GM23338 (cell line): Measurements from ENCODE around the gene DNAH10. TPM values are rescaled to one million over a fixed set of nuclear protein-coding genes. Genes with fewer than 3 reads are reported as not detected.

ENCODE experiments used
- ATAC-seq: fragments of 200-7000 bp; cut with Tn5 transposase; 3 replicates; pipeline ENCODE4 v1.9.1; 2020
- DNase-seq: peaks from one replicate; pipeline ENCODE4 v3.0.0-alpha.2; 2015; ENCODE audit warnings: low spot score
- H2AFZ ChIP-seq: fragments of 200-600 bp; sonication (generic); 2 replicates; pipeline ENCODE4 v1.8.0; 2016; ENCODE audit warnings: antibody characterized with exemption, mild to moderate bottlenecking, moderate library complexity
- H3F3A ChIP-seq: fragments of 200-600 bp; sonication (generic); replicated peaks from 2 replicates; pipeline ENCODE4 v1.8.0; 2017; ENCODE audit warnings: antibody characterized with exemption, mixed run types, low read depth
- H3K27ac ChIP-seq: fragments of 200-600 bp; sonication (generic); 2 replicates; pipeline ENCODE4 v1.6.1; 2016; ENCODE audit warnings: low read depth
- H3K27me3 ChIP-seq: fragments of 200-600 bp; sonication (generic); 2 replicates; pipeline ENCODE4 v1.8.0; 2016; ENCODE audit warnings: mild to moderate bottlenecking, mixed run types, moderate library complexity; ENCODE audit not compliant: insufficient read depth
- H3K36me3 ChIP-seq: fragments of 200-600 bp; sonication (generic); 2 replicates; pipeline ENCODE4 v1.8.0; 2016; ENCODE audit warnings: mild to moderate bottlenecking; ENCODE audit not compliant: insufficient read depth
- H3K4me1 ChIP-seq: fragments of 200-600 bp; sonication (generic); 2 replicates; pipeline ENCODE4 v1.8.0; 2016; ENCODE audit warnings: mild to moderate bottlenecking, moderate library complexity; ENCODE audit not compliant: insufficient read depth
- H3K4me2 ChIP-seq: fragments of 200-600 bp; sonication (generic); 2 replicates; pipeline ENCODE4 v1.7.1; 2017; ENCODE audit warnings: mixed run types
- H3K4me3 ChIP-seq: fragments of 200-600 bp; sonication (generic); 2 replicates; pipeline ENCODE4 v1.6.1; 2016; ENCODE audit warnings: mixed run types
- H3K79me2 ChIP-seq: fragments of 200-600 bp; sonication (generic); replicated peaks from 2 replicates; pipeline ENCODE4 v1.8.0; 2017; ENCODE audit warnings: mild to moderate bottlenecking; ENCODE audit not compliant: insufficient read depth
- H3K9me2 ChIP-seq: fragments of 200-600 bp; sonication (generic); 2 replicates; pipeline ENCODE4 v1.8.0; 2017; ENCODE audit not compliant: insufficient read depth
- H4K20me1 ChIP-seq: fragments of 200-600 bp; sonication (generic); replicated peaks from 2 replicates; pipeline ENCODE4 v1.8.0; 2017; ENCODE audit warnings: mild to moderate bottlenecking; ENCODE audit not compliant: insufficient read depth
- H3K27ac Mint-ChIP-seq: 2 replicates; pipeline ENCODE4 v1.8.0; 2020; ENCODE audit warnings: inconsistent platforms, mild to moderate bottlenecking, moderate library complexity, mixed read lengths
- H3K27me3 Mint-ChIP-seq: 3 replicates; pipeline ENCODE4 v1.8.0; 2022; ENCODE audit warnings: low read depth, mild to moderate bottlenecking, moderate library complexity, mixed read lengths, inconsistent platforms; ENCODE audit not compliant: insufficient read depth, poor library complexity
- H3K36me3 Mint-ChIP-seq: 3 replicates; pipeline ENCODE4 v1.8.0; 2021; ENCODE audit warnings: low read depth, mild to moderate bottlenecking, inconsistent platforms, moderate library complexity, mixed read lengths
- H3K4me1 Mint-ChIP-seq: 3 replicates; pipeline ENCODE4 v1.8.0; 2020; ENCODE audit warnings: mild to moderate bottlenecking, inconsistent platforms, mixed read lengths
- H3K4me3 Mint-ChIP-seq: 3 replicates; pipeline ENCODE4 v1.8.0; 2021; ENCODE audit warnings: moderate library complexity, mild to moderate bottlenecking, inconsistent platforms, mixed read lengths
- H3K9me3 Mint-ChIP-seq: 3 replicates; pipeline ENCODE4 v1.8.0; 2020; ENCODE audit warnings: moderate library complexity, mild to moderate bottlenecking, inconsistent platforms, mixed read lengths
- CREB1 ChIP-seq: fragments of 250-450 bp; sonication (Bioruptor Pico); IDR thresholded peaks from 2 replicates; pipeline ENCODE4 v1.5.0; 2020; ENCODE audit warnings: low read depth, mild to moderate bottlenecking, moderate library complexity
- EZH2 ChIP-seq: fragments of 200-600 bp; sonication (generic); IDR thresholded peaks from one replicate; pipeline ENCODE4 v1.8.0; 2017; ENCODE audit warnings: antibody characterized with exemption, mild to moderate bottlenecking, low read depth; ENCODE audit not compliant: unreplicated experiment
- EZH2phosphoT487 ChIP-seq: fragments of 200-600 bp; sonication (generic); IDR thresholded peaks from one replicate; pipeline ENCODE4 v1.8.1; 2018; ENCODE audit warnings: antibody characterized with exemption; ENCODE audit not compliant: unreplicated experiment
- JUNB ChIP-seq: IDR thresholded peaks from one replicate; pipeline ENCODE4 v1.6.1; 2016; ENCODE audit warnings: antibody characterized with exemption; ENCODE audit not compliant: unreplicated experiment
- NANOG ChIP-seq: IDR thresholded peaks from 2 replicates; pipeline ENCODE4 v1.6.1; 2016; ENCODE audit warnings: antibody characterized with exemption, borderline replicate concordance
- POLR2AphosphoS5 ChIP-seq: IDR thresholded peaks from 2 replicates; pipeline ENCODE4 v1.6.1; 2016; ENCODE audit warnings: antibody characterized with exemption, low read depth
- STAT1 ChIP-seq: IDR thresholded peaks from one replicate; pipeline ENCODE4 v1.6.1; 2016; ENCODE audit warnings: antibody characterized with exemption; ENCODE audit not compliant: unreplicated experiment
- ZNF114 ChIP-seq: fragments of 250-450 bp; sonication (Bioruptor Pico); IDR thresholded peaks from 2 replicates; pipeline ENCODE4 v1.5.0; 2020; ENCODE audit warnings: mild to moderate bottlenecking, moderate library complexity
- ZNF331 ChIP-seq: fragments of 250-450 bp; sonication (Bioruptor Pico); IDR thresholded peaks from 2 replicates; pipeline ENCODE4 v1.5.0; 2020; ENCODE audit warnings: low read depth, mild to moderate bottlenecking, moderate library complexity
- polyA plus RNA-seq: library from polyadenylated mRNA; unstranded; fragments of >200 nt; fragmentation: Nextera tagmentation; extraction: Ambion mirVana; gene quantifications from 2 replicates; pipeline ENCODE4 v1.2.1, GENCODE V29; 2016
- total RNA-seq: library from RNA; depleted of rRNA; stranded (reverse); fragments of >200 nt; shearing (Covaris generic); gene quantifications from 2 replicates; pipeline ENCODE4 v1.2.3, GENCODE V29; 2014
- TF ChIP-seq, protein P1 (sequence below): fragments of 250-450 bp; sonication (Bioruptor Pico); IDR thresholded peaks from 2 replicates; pipeline ENCODE4 v1.5.0; 2020; ENCODE audit warnings: mild to moderate bottlenecking, moderate library complexity
- TF ChIP-seq, protein P2 (sequence below): IDR thresholded peaks from one replicate; pipeline ENCODE4 v1.6.1; 2018; ENCODE audit warnings: antibody characterized with exemption; ENCODE audit not compliant: unreplicated experiment
- TF ChIP-seq, protein P3 (sequence below), 2 experiments: fragments of 200-600 bp in 1 of 2; sonication (generic) in 1 of 2; conservative IDR thresholded peaks; 2 replicates each; pipeline versions ENCODE4 v1.5.1 to v1.6.1; 2016 to 2017; ENCODE audit warnings: antibody characterized with exemption in 2 of 2, low read depth in 2 of 2, mild to moderate bottlenecking in 2 of 2, moderate library complexity in 1 of 2
- TF ChIP-seq, protein P4 (sequence below): IDR thresholded peaks from 2 replicates; pipeline ENCODE4 v1.6.1; 2016; ENCODE audit warnings: antibody characterized with exemption

Gene DNAH10
- total and polyA plus RNA-seq, 2 experiments from 2014 or later: 0.03 TPM

DNA sequence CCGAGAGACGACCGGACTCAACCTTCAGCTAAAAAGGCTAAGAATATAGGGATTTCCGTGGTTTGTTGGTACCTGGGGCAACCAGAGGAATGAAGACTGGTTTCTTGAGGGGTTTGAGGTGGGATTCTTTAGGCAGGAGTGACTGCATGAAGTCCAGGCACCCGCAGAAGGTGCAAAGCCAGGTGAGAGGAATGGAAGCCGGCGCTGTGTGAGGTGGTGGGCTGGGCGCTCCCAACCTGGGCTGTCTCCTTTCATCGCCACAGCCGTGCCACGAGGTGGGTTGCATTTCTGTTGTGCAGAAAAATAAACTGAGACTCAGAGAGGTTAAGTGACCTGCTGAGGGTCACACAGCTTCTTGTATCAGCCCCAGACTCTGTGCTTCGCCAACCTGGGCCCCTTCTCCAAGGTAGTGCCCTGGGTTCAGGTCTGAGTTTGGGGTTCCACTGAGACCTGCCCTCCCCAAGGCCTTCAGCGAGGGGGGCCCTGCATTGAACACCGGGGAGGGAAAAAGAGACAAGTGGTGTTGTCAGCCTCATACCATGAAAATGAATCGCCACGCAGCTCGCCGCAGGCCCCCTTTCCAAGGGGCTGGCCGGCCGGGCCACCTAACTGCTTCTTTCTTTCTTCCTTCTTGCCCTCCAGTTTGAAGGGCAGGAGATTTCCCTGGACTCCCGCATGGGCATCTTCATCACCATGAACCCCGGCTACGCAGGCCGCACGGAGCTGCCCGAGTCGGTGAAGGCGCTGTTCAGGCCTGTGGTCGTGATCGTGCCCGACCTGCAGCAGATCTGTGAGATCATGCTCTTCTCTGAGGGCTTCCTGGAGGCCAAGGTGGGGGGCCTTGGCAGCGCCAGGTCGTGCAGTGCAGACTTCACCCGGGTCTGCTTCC lies 88.4 kb downstream of the DNAH10 start:
- no peaks in the 10 kb centered on the region for H3K4me1 Mint-ChIP-seq
- no peak overlapping the region for H3K4me3 Mint-ChIP-seq
- Histone ChIP-seq H3K4me3 (no peak overlapping the region), H3K9me2 (no peaks in the 10 kb centered on the region), H3K4me1 (no peaks in the 10 kb centered on the region), H3K27me3 (no peaks in the 10 kb centered on the region), H3K79me2 (no peaks in the 10 kb centered on the region), H3K27ac (no peak overlapping the region), H3K36me3 (no peaks in the 10 kb centered on the region), H2AFZ (no peak overlapping the region), H3F3A (no peaks in the 10 kb centered on the region), H4K20me1 (no peaks in the 10 kb centered on the region), H3K4me2 (no peak overlapping the region)
- no peak for TF ChIP-seq POLR2AphosphoS5
- TF ChIP-seq, protein P1, sequence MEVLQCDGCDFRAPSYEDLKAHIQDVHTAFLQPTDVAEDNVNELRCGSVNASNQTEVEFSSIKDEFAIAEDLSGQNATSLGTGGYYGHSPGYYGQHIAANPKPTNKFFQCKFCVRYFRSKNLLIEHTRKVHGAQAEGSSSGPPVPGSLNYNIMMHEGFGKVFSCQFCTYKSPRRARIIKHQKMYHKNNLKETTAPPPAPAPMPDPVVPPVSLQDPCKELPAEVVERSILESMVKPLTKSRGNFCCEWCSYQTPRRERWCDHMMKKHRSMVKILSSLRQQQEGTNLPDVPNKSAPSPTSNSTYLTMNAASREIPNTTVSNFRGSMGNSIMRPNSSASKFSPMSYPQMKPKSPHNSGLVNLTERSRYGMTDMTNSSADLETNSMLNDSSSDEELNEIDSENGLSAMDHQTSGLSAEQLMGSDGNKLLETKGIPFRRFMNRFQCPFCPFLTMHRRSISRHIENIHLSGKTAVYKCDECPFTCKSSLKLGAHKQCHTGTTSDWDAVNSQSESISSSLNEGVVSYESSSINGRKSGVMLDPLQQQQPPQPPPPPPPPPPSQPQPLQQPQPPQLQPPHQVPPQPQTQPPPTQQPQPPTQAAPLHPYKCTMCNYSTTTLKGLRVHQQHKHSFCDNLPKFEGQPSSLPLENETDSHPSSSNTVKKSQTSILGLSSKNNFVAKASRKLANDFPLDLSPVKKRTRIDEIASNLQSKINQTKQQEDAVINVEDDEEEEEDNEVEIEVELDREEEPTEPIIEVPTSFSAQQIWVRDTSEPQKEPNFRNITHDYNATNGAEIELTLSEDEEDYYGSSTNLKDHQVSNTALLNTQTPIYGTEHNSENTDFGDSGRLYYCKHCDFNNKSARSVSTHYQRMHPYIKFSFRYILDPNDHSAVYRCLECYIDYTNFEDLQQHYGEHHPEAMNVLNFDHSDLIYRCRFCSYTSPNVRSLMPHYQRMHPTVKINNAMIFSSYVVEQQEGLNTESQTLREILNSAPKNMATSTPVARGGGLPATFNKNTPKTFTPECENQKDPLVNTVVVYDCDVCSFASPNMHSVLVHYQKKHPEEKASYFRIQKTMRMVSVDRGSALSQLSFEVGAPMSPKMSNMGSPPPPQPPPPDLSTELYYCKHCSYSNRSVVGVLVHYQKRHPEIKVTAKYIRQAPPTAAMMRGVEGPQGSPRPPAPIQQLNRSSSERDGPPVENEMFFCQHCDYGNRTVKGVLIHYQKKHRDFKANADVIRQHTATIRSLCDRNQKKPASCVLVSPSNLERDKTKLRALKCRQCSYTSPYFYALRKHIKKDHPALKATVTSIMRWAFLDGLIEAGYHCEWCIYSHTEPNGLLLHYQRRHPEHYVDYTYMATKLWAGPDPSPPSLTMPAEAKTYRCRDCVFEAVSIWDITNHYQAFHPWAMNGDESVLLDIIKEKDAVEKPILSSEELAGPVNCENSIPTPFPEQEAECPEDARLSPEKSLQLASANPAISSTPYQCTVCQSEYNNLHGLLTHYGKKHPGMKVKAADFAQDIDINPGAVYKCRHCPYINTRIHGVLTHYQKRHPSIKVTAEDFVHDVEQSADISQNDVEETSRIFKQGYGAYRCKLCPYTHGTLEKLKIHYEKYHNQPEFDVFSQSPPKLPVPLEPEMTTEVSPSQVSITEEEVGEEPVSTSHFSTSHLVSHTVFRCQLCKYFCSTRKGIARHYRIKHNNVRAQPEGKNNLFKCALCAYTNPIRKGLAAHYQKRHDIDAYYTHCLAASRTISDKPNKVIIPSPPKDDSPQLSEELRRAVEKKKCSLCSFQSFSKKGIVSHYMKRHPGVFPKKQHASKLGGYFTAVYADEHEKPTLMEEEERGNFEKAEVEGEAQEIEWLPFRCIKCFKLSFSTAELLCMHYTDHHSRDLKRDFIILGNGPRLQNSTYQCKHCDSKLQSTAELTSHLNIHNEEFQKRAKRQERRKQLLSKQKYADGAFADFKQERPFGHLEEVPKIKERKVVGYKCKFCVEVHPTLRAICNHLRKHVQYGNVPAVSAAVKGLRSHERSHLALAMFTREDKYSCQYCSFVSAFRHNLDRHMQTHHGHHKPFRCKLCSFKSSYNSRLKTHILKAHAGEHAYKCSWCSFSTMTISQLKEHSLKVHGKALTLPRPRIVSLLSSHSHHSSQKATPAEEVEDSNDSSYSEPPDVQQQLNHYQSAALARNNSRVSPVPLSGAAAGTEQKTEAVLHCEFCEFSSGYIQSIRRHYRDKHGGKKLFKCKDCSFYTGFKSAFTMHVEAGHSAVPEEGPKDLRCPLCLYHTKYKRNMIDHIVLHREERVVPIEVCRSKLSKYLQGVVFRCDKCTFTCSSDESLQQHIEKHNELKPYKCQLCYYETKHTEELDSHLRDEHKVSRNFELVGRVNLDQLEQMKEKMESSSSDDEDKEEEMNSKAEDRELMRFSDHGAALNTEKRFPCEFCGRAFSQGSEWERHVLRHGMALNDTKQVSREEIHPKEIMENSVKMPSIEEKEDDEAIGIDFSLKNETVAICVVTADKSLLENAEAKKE (CRISPR knock-in tag): no peak
- TF ChIP-seq, protein P2, sequence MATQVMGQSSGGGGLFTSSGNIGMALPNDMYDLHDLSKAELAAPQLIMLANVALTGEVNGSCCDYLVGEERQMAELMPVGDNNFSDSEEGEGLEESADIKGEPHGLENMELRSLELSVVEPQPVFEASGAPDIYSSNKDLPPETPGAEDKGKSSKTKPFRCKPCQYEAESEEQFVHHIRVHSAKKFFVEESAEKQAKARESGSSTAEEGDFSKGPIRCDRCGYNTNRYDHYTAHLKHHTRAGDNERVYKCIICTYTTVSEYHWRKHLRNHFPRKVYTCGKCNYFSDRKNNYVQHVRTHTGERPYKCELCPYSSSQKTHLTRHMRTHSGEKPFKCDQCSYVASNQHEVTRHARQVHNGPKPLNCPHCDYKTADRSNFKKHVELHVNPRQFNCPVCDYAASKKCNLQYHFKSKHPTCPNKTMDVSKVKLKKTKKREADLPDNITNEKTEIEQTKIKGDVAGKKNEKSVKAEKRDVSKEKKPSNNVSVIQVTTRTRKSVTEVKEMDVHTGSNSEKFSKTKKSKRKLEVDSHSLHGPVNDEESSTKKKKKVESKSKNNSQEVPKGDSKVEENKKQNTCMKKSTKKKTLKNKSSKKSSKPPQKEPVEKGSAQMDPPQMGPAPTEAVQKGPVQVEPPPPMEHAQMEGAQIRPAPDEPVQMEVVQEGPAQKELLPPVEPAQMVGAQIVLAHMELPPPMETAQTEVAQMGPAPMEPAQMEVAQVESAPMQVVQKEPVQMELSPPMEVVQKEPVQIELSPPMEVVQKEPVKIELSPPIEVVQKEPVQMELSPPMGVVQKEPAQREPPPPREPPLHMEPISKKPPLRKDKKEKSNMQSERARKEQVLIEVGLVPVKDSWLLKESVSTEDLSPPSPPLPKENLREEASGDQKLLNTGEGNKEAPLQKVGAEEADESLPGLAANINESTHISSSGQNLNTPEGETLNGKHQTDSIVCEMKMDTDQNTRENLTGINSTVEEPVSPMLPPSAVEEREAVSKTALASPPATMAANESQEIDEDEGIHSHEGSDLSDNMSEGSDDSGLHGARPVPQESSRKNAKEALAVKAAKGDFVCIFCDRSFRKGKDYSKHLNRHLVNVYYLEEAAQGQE: no peak
- no peak for TF ChIP-seq EZH2
- TF ChIP-seq EZH2phosphoT487: no peak
- no peak for TF ChIP-seq CREB1
- TF ChIP-seq, protein P3, sequence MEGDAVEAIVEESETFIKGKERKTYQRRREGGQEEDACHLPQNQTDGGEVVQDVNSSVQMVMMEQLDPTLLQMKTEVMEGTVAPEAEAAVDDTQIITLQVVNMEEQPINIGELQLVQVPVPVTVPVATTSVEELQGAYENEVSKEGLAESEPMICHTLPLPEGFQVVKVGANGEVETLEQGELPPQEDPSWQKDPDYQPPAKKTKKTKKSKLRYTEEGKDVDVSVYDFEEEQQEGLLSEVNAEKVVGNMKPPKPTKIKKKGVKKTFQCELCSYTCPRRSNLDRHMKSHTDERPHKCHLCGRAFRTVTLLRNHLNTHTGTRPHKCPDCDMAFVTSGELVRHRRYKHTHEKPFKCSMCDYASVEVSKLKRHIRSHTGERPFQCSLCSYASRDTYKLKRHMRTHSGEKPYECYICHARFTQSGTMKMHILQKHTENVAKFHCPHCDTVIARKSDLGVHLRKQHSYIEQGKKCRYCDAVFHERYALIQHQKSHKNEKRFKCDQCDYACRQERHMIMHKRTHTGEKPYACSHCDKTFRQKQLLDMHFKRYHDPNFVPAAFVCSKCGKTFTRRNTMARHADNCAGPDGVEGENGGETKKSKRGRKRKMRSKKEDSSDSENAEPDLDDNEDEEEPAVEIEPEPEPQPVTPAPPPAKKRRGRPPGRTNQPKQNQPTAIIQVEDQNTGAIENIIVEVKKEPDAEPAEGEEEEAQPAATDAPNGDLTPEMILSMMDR (conservative IDR thresholded peaks at IDR 0.05; ENCODE audit: low read depth in 2 of 2): no peak
- TF ChIP-seq NANOG: no peak
- TF ChIP-seq JUNB: no peak
- TF ChIP-seq STAT1: no peak
- TF ChIP-seq, protein P4, sequence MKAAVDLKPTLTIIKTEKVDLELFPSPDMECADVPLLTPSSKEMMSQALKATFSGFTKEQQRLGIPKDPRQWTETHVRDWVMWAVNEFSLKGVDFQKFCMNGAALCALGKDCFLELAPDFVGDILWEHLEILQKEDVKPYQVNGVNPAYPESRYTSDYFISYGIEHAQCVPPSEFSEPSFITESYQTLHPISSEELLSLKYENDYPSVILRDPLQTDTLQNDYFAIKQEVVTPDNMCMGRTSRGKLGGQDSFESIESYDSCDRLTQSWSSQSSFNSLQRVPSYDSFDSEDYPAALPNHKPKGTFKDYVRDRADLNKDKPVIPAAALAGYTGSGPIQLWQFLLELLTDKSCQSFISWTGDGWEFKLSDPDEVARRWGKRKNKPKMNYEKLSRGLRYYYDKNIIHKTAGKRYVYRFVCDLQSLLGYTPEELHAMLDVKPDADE: no peak
- no peak for TF ChIP-seq ZNF114
- no peak for TF ChIP-seq ZNF331 (CRISPR knock-in tag)
- no peaks in the 10 kb centered on the region for H3K36me3 Mint-ChIP-seq
- ATAC-seq (no peak), DNase-seq (no peak)
- H3K9me3 Mint-ChIP-seq: no peaks in the 10 kb centered on the region; the same call in 2 of the 3 replicates
- no peak overlapping the region for H3K27ac Mint-ChIP-seq
- H3K27me3 Mint-ChIP-seq: peaks cover 10% of the 10 kb centered on the region
